SU-DHL-6 (cell line): ENCODE data around the gene ACTC1.

Experiments
- CTCF ChIP-seq: fragments of 200-600 bp; sonication (generic); IDR thresholded peaks from one replicate; pipeline ENCODE4 v1.5.1; 2017; ENCODE audit warnings: antibody characterized with exemption, mild to moderate bottlenecking, low read length, moderate library complexity; ENCODE audit not compliant: insufficient read depth, poor library complexity, severe bottlenecking
- EZH2phosphoT487 ChIP-seq: fragments of 200-600 bp; sonication (generic), shearing (Covaris generic); conservative IDR thresholded peaks from 2 replicates; pipeline ENCODE4 v1.6.1; 2018; ENCODE audit warnings: mild to moderate bottlenecking, antibody characterized with exemption, low read length, moderate library complexity, mixed read lengths

- TF ChIP-seq CTCF, result no peak
- no peak for TF ChIP-seq EZH2phosphoT487
Measured at GRCh38 chr15:34786206-34786605, 9.1 kb downstream of the ACTC1 start.
